Keratinocyte (primary cell): ENCODE results near the gene LBHD1. TPM values are rescaled to one million over a fixed set of nuclear protein-coding genes. Genes with fewer than 3 reads are reported as not detected.

Experiments used
- DNase-seq: peaks from one replicate; pipeline ENCODE4 v3.0.0-alpha.2; 2011; ENCODE audit warnings: low read depth, missing footprints, low spot score
- FAIRE-seq: peaks from 2 replicates; lab custom pipeline; 2011; peaks lifted over from hg19 to GRCh38; lab: Jason Lieb, UNC
- H2AFZ ChIP-seq: 2 replicates; pipeline ENCODE4 v1.6.0; 2012; ENCODE audit warnings: low read length, control low read depth, inconsistent platforms; ENCODE audit not compliant: control insufficient read depth
- H3K27ac ChIP-seq: 2 replicates; pipeline ENCODE4 v1.5.1; 2011; ENCODE audit warnings: low read length; ENCODE audit not compliant: control insufficient read depth, insufficient read depth
- H3K27me3 ChIP-seq: 3 replicates; pipeline ENCODE4 v1.6.0; 2011; ENCODE audit warnings: low read length; ENCODE audit not compliant: control insufficient read depth, insufficient read depth; ENCODE audit errors: extremely low read depth
- H3K36me3 ChIP-seq, 2 experiments: 2 replicates in 1 of 2; 3 replicates in 1 of 2; pipeline ENCODE4 v1.5.1; 2011; ENCODE audit warnings: low read length in 2 of 2, mild to moderate bottlenecking in 1 of 2; ENCODE audit not compliant: control insufficient read depth in 2 of 2, insufficient read depth in 2 of 2; ENCODE audit errors: extremely low read depth in 1 of 2
- H3K4me1 ChIP-seq: 3 replicates; pipeline ENCODE4 v1.5.1; 2011; ENCODE audit warnings: low read length; ENCODE audit not compliant: control insufficient read depth, insufficient read depth; ENCODE audit errors: extremely low read depth
- H3K4me2 ChIP-seq: 3 replicates; pipeline ENCODE4 v1.6.0; 2011; ENCODE audit warnings: low read depth, low read length; ENCODE audit not compliant: control insufficient read depth, insufficient read depth; ENCODE audit errors: extremely low read depth
- H3K4me3 ChIP-seq, 3 experiments: fragments of 200-600 bp in 1 of 3; sonication (generic) in 1 of 3; 2 replicates in 2 of 3; 3 replicates in 1 of 3; pipeline ENCODE4 v1.5.1; 2011 to 2016; ENCODE audit warnings: low read length in 3 of 3, mild to moderate bottlenecking in 3 of 3, control low read depth in 2 of 3, inconsistent platforms in 1 of 3, low read depth in 1 of 3, mixed read lengths in 1 of 3, mixed run types in 1 of 3, moderate library complexity in 1 of 3; ENCODE audit not compliant: control insufficient read depth in 2 of 3, insufficient read depth in 2 of 3; ENCODE audit errors: extremely low read depth in 1 of 3
- H3K79me2 ChIP-seq: 2 replicates; pipeline ENCODE4 v1.6.0; 2012; ENCODE audit warnings: low read length; ENCODE audit not compliant: control insufficient read depth, insufficient read depth
- H3K9ac ChIP-seq: 3 replicates; pipeline ENCODE4 v1.6.0; 2011; ENCODE audit warnings: low read length; ENCODE audit not compliant: control insufficient read depth, insufficient read depth; ENCODE audit errors: extremely low read depth
- H3K9me1 ChIP-seq: 3 replicates; pipeline ENCODE4 v1.6.0; 2011; ENCODE audit warnings: low read length; ENCODE audit not compliant: control insufficient read depth, insufficient read depth; ENCODE audit errors: extremely low read depth
- H3K9me3 ChIP-seq: 2 replicates; pipeline ENCODE4 v1.5.1; 2012; ENCODE audit warnings: low read depth, low read length; ENCODE audit not compliant: control insufficient read depth
- H4K20me1 ChIP-seq: 3 replicates; pipeline ENCODE4 v1.6.0; 2011; ENCODE audit warnings: low read length; ENCODE audit not compliant: control insufficient read depth, insufficient read depth; ENCODE audit errors: extremely low read depth
- CTCF ChIP-seq, 3 experiments: IDR thresholded peaks in 1 of 3; conservative IDR thresholded peaks in 1 of 3; optimal IDR thresholded peaks in 1 of 3; 2 replicates in 2 of 3; 3 replicates in 1 of 3; pipeline versions ENCODE3 to v1.5.1; 2011; ENCODE audit warnings: low read length in 3 of 3, mild to moderate bottlenecking in 3 of 3, moderate library complexity in 2 of 3, control low read depth in 1 of 3, inconsistent platforms in 1 of 3; ENCODE audit not compliant: insufficient read depth in 2 of 3; ENCODE audit errors: extremely low read depth in 1 of 3
- EZH2 ChIP-seq: IDR thresholded peaks from one replicate; pipeline ENCODE4 v1.6.1; 2012; ENCODE audit warnings: inconsistent platforms, mild to moderate bottlenecking, low read length, moderate library complexity
- dilution Hi-C: fragments of 300-500 bp; cut with MboI; formaldehyde crosslinking; loops from one replicate; pipeline ENCODE4 v1.7.0; 2020; ENCODE audit warnings: low sequenced_read_pairs; ENCODE audit not compliant: extremely low pct_ligation_motif_present
- polyA plus RNA-seq, 5 experiments: library from polyadenylated mRNA; depleted of rRNA in 3 of 5; stranded (reverse) in 3 of 5; stranded (forward) in 1 of 5; unstranded in 1 of 5; fragments of >200 nt; gene quantifications; 1 replicate in 1 of 5; 2 replicates in 3 of 5; 3 replicates in 1 of 5; pipeline versions ENCODE4 v1.2.1 to v1.2.3, GENCODE V29; 2011 to 2012; ENCODE audit warnings: missing spikeins in 2 of 5, low read depth in 1 of 5, low replicate concordance in 1 of 5

LBHD1 gene
- polyA plus RNA-seq, 1 donor (not counting 4 experiments of a cell fraction or from before 2014, with no cell fraction given) = 4.9 TPM

DNA sequence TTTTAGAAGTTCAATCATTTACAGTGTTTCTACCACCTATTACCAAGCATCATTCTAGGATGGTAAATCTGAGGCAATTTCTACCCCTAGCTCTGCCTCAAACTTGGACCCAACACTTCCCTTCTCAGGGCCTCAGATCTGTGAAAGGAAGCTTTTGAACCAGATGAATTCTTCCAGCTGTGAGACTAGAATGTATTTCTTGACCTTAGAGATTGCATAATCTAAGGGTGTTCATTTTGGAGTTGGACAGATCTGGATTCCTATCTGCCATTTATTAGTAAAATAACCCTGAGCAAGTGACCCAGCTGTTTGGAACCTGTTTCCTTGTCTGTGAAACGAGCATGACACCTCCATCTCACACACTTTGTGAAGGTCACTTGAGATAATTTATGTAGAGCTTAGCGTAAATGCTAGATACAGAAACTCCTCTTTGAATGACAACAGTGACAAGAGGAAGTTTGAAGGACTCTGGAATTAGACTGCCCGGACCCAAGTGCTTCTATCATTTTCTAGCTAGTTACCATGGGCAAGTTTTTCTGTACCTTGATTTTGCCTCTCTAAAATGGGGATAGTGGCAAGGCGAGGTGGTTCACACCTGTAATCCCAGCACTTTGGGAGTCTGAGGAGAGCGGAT is 15.2 kb downstream of the LBHD1 start:
- no peak overlapping the region for H3K4me2 ChIP-seq
- peaks cover 3% of the 10 kb centered on the region for H3K4me1 ChIP-seq
- H3K9ac ChIP-seq = no peak overlapping the region
- no peak overlapping the region for H3K4me3 ChIP-seq
- dilution Hi-C loops = no loop called here
- TF ChIP-seq CTCF (optimal IDR thresholded peaks at IDR 0.05 in 1 of 3, IDR thresholded peaks at IDR 0.05 in 1 of 3, conservative IDR thresholded peaks at IDR 0.05 in 1 of 3; ENCODE audit: extremely low read depth in 1 of 3, insufficient read depth in 2 of 3, low read length in 3 of 3) (no peak), EZH2 (no peak)
- no peak for DNase-seq
- no peaks in the 10 kb centered on the region for H3K27me3 ChIP-seq
- no peak overlapping the region for H3K27ac ChIP-seq
- no peaks in the 10 kb centered on the region for H3K9me3 ChIP-seq
- no peaks in the 10 kb centered on the region for H3K36me3 ChIP-seq
- FAIRE-seq = no peak
- H3K9me1 ChIP-seq = no peaks in the 10 kb centered on the region
- H2AFZ ChIP-seq = no peak overlapping the region
- no peaks in the 10 kb centered on the region for H4K20me1 ChIP-seq
- peaks cover 12% of the 10 kb centered on the region for H3K79me2 ChIP-seq

DNA sequence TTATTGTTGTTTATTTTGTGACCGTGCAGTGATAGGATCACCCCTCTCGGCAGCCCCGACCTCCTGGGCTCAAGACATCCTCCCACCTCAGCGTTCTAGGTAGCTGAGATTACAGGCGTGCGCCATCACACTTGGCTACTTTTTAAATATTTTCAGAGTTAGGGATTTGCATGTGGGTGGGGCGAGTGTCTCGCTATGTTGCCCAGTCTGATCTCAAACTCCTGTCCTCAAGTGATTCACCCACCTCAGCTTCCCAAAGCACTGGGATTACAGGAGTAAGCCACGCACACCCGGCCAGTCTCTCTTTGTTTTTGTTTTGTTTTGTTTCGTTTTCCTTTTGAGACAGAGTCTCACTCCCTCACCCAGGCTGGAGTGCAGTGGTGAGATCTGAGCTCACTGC is 17.8 kb downstream of the LBHD1 start:
- TF ChIP-seq CTCF (optimal IDR thresholded peaks at IDR 0.05 in 1 of 3, IDR thresholded peaks at IDR 0.05 in 1 of 3, conservative IDR thresholded peaks at IDR 0.05 in 1 of 3; ENCODE audit: extremely low read depth in 1 of 3, insufficient read depth in 2 of 3, low read length in 3 of 3) = no peak
- no peak for TF ChIP-seq EZH2
- Histone ChIP-seq H3K9me1 (no peaks in the 10 kb centered on the region), H3K27ac (no peak overlapping the region), H3K9ac (no peak overlapping the region), H3K9me3 (no peaks in the 10 kb centered on the region), H4K20me1 (no peaks in the 10 kb centered on the region), H3K36me3 (peaks cover 3 to 8% of the 10 kb centered on the region in 2 experiments), H3K79me2 (peaks cover 27% of the 10 kb centered on the region), H3K4me3 (no peak overlapping the region), H3K4me1 (peaks cover 6% of the 10 kb centered on the region), H2AFZ (no peak overlapping the region), H3K27me3 (no peaks in the 10 kb centered on the region), H3K4me2 (no peak overlapping the region)
- FAIRE-seq = no peak
- no peak for DNase-seq
- dilution Hi-C loops = no loop called here
